Endothelial cell of coronary artery (primary cell): ENCODE results near the gene GPR15. TPM values are rescaled to one million over a fixed set of nuclear protein-coding genes. Genes with fewer than 3 reads are reported as not detected.

Source experiments
- total RNA-seq: library from RNA; depleted of rRNA; stranded (reverse); fragments of >200 nt; gene quantifications from 2 replicates; pipeline ENCODE4 v1.2.3, GENCODE V29; 2014

Gene GPR15
- not detected in 2 replicates for total RNA-seq

GRCh38 chr3:98531622-98532274 lies at the start of gene GPR15:
TSS of gene GPR15 (plus strand) at chr3:98531978. CDS start at chr3:98532034, 56 bp downstream.

GRCh38 chr3:98497381-98497780 lies 34.4 kb upstream of the GPR15 start, which contains the start of gene OR5K2:
TSS of gene OR5K2 (plus strand) at chr3:98497681. CDS start at chr3:98497681, 0 bp downstream.

GRCh38 chr3:98522544-98523281 lies 9.1 kb upstream of the GPR15 start, which contains the start of gene CLDND1:
TSS of gene CLDND1 (minus strand) at chr3:98522902. CDS start at chr3:98521424, 1,478 bp downstream.

Other genes starting within 250 kb of the GPR15 start
- not detected in 2 replicates for gene OR5H2, start 249.5 kb upstream of the GPR15 start, total RNA-seq
- not detected in 2 replicates for gene OR5K4, start 178.1 kb upstream of the GPR15 start, total RNA-seq
- not detected in 2 replicates for gene OR5K3, start 141.3 kb upstream of the GPR15 start, total RNA-seq
- not detected in 2 replicates for gene OR5K1, start 68.8 kb upstream of the GPR15 start, total RNA-seq
- gene OR5K2, start 34.3 kb upstream of the GPR15 start, total RNA-seq = not detected in 2 replicates
- gene CLDND1, start 9.1 kb upstream of the GPR15 start, total RNA-seq = 74.2 and 124 TPM in 2 replicates
- 18.9 and 28.7 TPM in 2 replicates for gene CPOX, start 61.6 kb downstream of the GPR15 start, total RNA-seq
- gene ST3GAL6, start 231.4 kb downstream of the GPR15 start, total RNA-seq = 11.5 and 23.6 TPM in 2 replicates